ENCODE data around the gene TCHP.
"Not testable (repeated sequence)": the region's sequence is repeated elsewhere in the genome, so short reads cannot be mapped to it uniquely, and the experiment has no call there.

Gene TCHP

GRCh38 chr12:109879351-109880042 lies 20.6 kb upstream of the TCHP start:
- no peak for DNase-seq

DNA sequence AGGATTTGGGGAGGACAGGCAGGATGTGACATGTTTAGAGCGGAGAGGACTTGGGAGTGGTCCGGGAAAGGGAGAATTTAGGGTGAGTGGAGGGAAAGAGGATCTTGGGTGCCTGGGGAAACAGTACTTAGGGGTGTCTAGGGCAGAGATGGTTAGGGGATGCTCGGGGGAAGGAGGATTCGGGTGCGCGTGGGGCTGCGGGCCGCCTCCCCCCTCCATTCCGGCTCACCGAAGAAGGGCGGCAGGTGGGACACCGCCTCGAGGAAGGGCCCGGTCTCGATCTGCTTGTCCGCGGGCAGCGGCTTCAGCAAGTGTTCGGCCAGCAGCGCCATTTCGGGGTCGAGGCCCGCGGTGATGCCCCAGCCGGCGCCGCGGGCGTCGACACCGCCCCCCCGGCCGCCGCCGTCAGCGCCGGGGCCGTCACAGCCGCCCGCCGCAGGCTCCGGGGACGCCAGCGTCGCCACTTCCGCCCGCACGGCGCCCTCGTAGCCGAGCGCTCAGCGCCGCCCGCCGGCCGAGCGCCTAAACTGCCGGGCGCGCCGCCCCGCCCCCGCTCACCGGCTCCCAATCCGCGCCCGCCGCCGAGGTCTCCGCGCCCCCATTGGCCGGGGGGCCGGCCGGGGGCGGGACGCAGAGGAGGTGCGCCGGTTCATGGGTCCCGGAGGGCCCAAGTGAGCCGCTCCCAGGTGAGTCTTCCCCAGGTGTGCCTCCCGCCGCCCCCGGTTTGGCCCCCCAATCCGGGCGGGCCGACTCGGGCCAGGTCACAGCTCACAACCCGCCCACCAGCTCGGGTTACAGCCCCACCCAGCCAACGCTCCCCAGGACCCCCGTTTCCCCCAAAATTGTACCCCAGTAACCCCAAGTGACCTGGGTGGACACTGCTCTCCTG lies 19.8 kb upstream of the TCHP start, which contains the start of gene GLTP:
GLTP (minus strand) TSS at position 499 of the 889 bp plus-strand sequence; CDS start at position 332, 167 bp downstream.
- peak; percentile 85 for DNase-seq

GRCh38 chr12:109880938-109881337 lies 19.1 kb upstream of the TCHP start:
- DNase-seq: no peak

- DNase-seq: no peak
Measured at GRCh38 chr12:109881752-109882151, 18.3 kb upstream of the TCHP start.

DNA sequence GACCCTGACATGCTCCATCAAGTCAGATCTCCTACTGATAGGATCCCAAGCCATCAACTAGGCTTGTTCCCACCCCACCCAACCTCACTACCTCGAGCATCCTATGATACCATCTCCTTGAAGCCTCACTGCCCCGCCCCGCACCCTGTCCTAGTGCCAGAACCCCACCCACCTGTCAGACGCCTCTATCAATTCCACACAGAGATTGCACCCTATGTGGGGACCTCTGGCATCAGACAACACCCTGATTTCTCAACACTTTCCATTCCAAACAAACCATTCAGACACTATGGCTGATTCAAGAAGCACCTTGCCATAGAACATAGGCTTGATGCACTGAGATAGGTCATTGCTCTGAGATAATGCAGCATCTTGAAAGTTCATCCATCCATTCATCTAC lies 16.6 kb upstream of the TCHP start:
- no peak for DNase-seq

DNA sequence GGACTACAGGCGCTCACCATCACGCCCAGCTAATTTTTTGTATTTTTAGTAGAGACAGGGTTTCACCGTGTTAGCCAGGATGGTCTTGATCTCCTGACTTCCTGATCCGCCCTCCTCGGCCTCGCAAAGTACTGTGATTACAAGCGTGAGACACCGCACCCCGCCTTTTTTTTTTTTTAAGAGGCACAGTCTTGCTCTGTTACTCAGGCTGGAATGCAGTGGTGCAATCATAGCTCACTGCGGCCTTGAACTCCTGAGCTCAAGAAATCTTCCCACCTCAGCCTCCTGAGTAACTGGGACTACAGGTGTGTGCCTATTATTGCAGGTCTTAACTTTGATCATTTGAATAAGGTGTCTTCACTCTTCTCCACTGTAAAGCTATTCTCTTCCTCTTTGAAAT lies 14.5 kb upstream of the TCHP start:
- no peak for DNase-seq

DNA sequence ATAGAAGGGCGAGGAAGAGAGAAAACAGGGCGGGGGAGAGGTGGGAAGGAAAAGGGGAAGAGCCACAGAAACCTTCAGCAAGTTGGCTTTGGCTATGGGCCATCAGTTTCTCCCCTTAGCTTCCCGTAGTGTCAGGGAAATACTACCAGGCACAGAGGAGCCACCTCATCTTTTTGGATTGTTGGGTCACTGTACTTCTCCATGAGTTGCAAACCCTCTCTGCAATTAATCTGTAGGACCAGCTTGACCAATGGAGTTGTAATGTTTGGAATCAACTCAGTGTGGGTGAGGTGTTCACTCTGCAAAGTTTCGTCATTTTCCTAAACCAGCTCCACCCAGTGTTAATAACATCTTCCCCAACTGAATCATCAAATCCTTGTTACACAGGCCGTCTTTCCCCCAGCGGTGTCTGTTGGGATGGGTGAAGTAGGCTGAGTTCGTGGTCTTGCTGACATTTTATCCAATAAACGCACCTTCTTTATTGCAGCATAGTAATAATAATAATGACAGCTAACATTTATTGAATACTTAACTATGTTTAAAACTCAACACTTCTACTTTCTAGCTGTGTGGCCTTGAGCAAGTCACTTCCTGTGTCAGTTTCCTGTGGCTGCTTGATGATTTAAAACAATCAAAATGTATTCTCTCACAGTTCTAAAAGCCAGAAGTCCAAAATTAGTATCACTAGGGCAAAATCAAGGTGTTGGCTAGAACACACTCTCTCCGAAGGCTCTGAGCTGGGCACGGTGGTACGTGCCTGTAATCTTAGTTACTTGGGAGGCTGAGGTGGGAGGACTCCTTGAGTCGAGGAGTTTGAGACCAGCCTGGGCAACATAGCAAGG lies 11.7 kb upstream of the TCHP start:
- DNase-seq: peak; percentile 7

- DNase-seq: no peak
Measured at GRCh38 chr12:109890620-109891170, 9.4 kb upstream of the TCHP start.

- DNase-seq: not testable (repeated sequence)
Measured at GRCh38 chr12:109891731-109892130, 8.3 kb upstream of the TCHP start.

DNA sequence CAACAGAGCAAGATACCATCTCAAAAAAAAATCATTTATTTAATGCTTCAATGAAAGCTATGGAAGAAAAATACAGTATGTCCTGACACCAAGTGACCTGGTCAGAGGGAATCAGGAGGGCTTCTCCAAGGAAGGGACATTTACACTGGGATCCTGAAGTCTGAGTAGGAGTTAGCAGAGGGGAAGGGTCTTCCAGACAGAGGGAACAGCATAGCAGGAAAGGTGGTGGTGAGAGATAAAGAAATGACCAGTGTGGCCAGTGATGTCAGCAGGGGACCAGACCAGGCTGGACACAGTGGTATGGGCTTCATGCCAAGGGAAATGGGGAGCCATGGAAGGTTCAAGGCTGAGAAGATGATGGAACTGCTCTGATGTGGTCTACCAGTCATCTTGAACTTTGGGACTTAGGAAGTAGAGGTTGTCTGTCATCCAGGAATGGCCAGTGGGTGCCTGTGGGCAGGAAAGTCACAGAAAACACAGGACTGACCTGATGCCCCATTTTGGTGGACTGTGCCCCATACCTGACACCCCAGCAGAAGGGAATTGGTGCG lies 7.8 kb upstream of the TCHP start:
- DNase-seq: no peak

- no peak for DNase-seq
Measured at GRCh38 chr12:109892748-109893147, 7.3 kb upstream of the TCHP start.

DNA sequence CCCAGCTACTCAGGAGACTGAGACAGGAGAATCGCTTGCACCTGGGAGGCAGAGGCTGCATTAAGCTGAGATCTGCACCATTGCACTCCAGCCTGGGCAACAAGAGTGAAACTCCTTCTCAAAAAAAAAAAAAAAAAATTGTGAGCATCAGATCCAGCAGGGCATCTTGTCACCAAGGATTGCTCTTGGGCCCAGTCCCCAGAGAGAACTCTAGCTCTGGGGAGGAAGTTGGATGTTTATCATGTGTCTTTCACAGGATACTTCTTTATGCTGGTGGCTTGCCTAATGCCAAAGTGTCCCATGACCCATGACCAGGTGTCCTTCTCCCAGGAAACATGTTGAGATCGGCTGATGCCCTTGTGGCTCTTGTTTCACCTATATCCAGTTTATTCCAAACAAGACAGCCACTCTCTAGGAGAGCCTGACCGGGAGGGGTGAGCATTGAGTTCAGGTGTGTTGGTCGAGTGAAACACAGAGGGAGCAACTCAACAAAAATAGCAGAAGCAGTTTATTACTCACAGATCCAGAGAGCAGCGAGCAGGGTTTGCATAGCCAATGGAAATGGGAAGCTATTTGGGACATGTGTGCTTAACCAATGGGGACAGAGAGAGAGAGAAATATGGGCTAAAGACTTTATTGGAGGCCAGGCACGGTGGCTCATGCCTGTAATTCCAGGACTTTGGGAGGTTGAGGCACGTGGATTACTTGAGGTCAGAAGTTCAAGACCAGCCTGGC lies 6.6 kb upstream of the TCHP start:
- DNase-seq: no peak

DNA sequence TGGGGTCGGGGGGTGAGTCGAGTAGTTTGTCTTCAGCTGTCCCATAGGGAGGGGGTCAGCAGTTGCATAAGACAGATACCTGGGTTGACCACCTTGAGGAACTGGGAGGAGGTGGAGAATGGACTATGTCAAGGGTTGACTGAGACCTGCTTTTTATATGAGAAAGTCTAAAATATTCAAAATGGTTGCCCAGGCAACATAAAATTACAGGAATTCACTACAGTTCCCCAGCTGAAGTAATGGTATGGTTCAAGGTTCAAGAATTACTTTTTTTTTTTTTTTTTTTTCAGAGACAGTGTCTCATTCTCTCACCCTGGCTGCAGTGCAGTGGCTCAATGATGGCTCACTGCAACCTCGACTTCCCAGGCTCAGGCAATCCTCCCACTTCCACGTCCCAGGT lies 5.1 kb upstream of the TCHP start:
- DNase-seq: no peak

DNA sequence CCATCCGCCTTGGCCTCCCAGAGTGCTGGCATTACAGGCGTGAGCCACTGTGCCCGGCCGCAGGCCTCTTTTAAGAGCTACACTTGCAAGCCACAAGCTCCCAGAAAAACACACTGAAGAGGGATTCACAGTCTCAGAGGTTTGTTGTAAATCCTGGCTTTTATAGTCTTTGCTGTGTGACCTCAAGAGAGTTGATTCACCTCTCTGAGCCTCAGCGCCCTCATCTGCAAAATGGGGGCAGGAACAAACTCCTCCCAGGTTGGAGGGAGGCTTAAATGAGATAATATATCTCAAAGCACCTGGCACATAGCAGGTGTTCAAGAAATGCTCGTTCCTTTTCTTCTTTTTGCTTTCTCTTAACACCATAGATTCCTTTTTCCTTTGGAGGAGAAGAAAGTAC lies 3.9 kb upstream of the TCHP start:
- DNase-seq: no peak

GRCh38 chr12:109897029-109897428 lies 3.0 kb upstream of the TCHP start:
- no peak for DNase-seq

DNA sequence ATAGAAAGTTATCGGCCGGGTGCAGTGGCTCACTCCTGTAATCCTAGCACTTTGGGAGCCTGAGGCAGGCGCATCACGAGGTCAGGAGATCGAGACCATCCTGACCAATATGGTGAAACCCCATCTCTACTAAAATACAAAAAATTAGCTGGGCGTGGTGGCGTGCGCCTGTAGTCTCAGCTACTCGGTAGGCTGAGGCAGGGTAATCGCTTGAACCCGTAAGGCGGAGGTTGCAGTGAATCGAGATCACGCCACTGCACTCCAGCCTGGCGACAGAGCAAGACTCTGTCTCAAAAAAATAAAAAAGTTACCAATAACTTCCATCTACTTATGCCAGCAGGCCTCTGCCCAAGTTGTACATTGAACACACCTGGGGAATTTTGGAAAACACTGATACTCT lies 729 bp upstream of the TCHP start:
- not testable (repeated sequence) for DNase-seq

DNA sequence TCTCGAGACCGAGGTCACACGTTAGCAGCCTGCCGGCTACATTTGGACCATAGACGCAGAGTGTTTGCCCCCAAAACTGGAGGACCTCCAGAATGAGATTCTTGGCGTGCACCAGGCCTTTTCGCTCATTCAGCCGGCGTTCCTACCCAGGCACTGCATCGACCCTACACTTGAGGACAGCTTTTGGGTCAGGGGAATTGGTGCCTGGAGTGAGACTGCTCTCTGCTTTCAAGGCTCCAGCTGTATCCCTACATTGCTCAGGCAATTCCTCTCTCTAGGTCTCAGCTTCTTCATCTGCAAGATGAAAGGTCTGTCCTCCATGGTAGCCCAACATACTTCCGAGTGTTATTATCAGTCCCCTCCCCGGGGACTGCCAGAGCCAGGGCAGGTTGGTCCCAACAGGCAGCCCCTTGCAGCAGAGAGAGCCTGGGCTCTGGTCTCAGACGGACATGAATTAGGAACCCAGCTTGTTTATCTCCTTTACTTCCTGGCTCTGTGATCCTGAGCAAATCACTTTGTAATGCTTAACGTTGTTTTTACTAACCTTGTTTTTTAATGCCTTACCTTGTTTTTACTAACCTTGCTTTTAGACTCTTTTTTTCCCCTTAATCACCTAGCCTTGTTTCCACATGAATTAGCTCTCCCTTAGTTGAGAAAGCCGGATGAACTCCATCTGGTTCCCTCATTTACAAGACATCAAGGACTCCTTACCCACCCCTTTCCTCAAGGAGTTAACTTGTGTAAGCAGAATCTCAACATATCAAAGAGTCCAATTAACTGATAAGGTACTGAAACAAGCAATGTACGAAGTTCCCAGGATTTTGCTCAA lies 892 bp downstream of the TCHP start:
- no peak for DNase-seq

GRCh38 chr12:109902891-109903418 lies 2.9 kb downstream of the TCHP start:
- DNase-seq: no peak

DNA sequence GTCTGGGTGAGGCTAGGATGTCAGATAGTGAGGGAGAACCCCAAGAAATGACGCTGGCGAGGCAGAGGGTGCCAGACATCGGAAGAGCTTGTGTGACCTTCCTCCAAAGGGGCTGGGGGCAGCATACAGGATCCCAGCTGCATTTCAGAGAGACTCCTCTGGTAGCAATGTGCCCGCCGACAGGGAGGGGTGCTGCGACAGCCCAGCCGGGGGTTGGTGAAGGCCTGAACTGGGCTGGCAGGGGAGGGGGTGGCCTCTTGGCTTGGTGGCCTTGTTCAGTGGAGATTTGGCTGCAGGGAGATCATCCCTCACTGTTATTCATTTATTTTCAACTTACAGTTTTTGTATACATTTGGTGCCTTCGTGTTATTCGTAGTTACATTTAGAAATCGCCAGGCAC lies 5.2 kb downstream of the TCHP start:
- DNase-seq: no peak

- no peak for DNase-seq
Measured at GRCh38 chr12:109910254-109910968, 10.3 kb downstream of the TCHP start.

Data from T-helper 9 cell (primary cell).